Measurements from ENCODE around the gene ITPR2.

ITPR2 gene

GRCh38 chr12:26499979-26500640 is 332.9 kb downstream of the ITPR2 start:
- no peak for DNase-seq

- no peak for DNase-seq
Observed at GRCh38 chr12:26496170-26496569, 336.8 kb downstream of the ITPR2 start.

GRCh38 chr12:26493656-26494055 is 339.3 kb downstream of the ITPR2 start:
- DNase-seq = no peak

- no peak for DNase-seq
Observed at GRCh38 chr12:26492406-26492805, 340.6 kb downstream of the ITPR2 start.

GRCh38 chr12:26489908-26490307 is 343.1 kb downstream of the ITPR2 start:
- DNase-seq = no peak

GRCh38 chr12:26488351-26488750 is 344.6 kb downstream of the ITPR2 start:
- no peak for DNase-seq

GRCh38 chr12:26473291-26473690 is 359.7 kb downstream of the ITPR2 start:
- peak; percentile 42 for DNase-seq

- peak; percentile 75 for DNase-seq
Observed at GRCh38 chr12:26471560-26471959, 361.4 kb downstream of the ITPR2 start.

GRCh38 chr12:26469421-26470180 is 363.4 kb downstream of the ITPR2 start:
- no peak for DNase-seq

GRCh38 chr12:26467351-26467750 is 365.6 kb downstream of the ITPR2 start:
- DNase-seq = no peak

GRCh38 chr12:26466726-26467125 is 366.3 kb downstream of the ITPR2 start:
- DNase-seq = no peak

- no peak for DNase-seq
Observed at GRCh38 chr12:26465419-26466097, 367.4 kb downstream of the ITPR2 start.

GRCh38 chr12:26461776-26462175 is 371.2 kb downstream of the ITPR2 start:
- DNase-seq = no peak

- DNase-seq = no peak
Observed at GRCh38 chr12:26460361-26460760, 372.6 kb downstream of the ITPR2 start.

GRCh38 chr12:26455936-26456574 is 376.9 kb downstream of the ITPR2 start:
- peak; percentile 61 for DNase-seq

GRCh38 chr12:26453246-26453645 is 379.7 kb downstream of the ITPR2 start:
- DNase-seq = no peak

- peak; percentile 43 for DNase-seq
Observed at GRCh38 chr12:26452511-26452910, 380.5 kb downstream of the ITPR2 start.

- DNase-seq = no peak
Observed at GRCh38 chr12:26451763-26452162, 381.2 kb downstream of the ITPR2 start.

GRCh38 chr12:26445909-26446308 is 387.1 kb downstream of the ITPR2 start:
- DNase-seq = no peak

- no peak for DNase-seq
Observed at GRCh38 chr12:26443309-26443708, 389.7 kb downstream of the ITPR2 start.

- no peak for DNase-seq
Observed at GRCh38 chr12:26441434-26441833, 391.6 kb downstream of the ITPR2 start.

- DNase-seq = no peak
Observed at GRCh38 chr12:26435069-26435404, 398.0 kb downstream of the ITPR2 start.

- peak; percentile 80 for DNase-seq
Observed at GRCh38 chr12:26434299-26435068, 398.5 kb downstream of the ITPR2 start.

All from hematopoietic multipotent progenitor cell treated with erythropoietin and hydrocortisone succinate and interleukin-3 and kit ligand, for 6 days (in vitro differentiated cells).